Stimulated activated CD4-positive, alpha-beta T cell treated with anti-CD3 and anti-CD28 coated beads, Interleukin-1b, Interleukin-23, amount 100 ng/mL, for 48 hours (primary cell): ENCODE measurements around the gene HAPLN1.

ENCODE experiments used
- DNase-seq: peaks from one replicate; pipeline ENCODE4 v3.0.0-alpha.2; 2020

HAPLN1 gene

GRCh38 chr5:83715236-83716065 is 5.2 kb downstream of the HAPLN1 start:
- DNase-seq: no peak

- no peak for DNase-seq
Measured at GRCh38 chr5:83714810-83715209, 5.8 kb downstream of the HAPLN1 start.

- no peak for DNase-seq
Measured at GRCh38 chr5:83711982-83712601, 8.6 kb downstream of the HAPLN1 start.

GRCh38 chr5:83709973-83710372 is 10.7 kb downstream of the HAPLN1 start:
- DNase-seq: no peak

- DNase-seq: no peak
Measured at GRCh38 chr5:83708170-83708569, 12.5 kb downstream of the HAPLN1 start.

GRCh38 chr5:83703059-83703458 is 17.6 kb downstream of the HAPLN1 start:
- no peak for DNase-seq

- DNase-seq: no peak
Measured at GRCh38 chr5:83701886-83702285, 18.8 kb downstream of the HAPLN1 start.

GRCh38 chr5:83689881-83690280 is 30.8 kb downstream of the HAPLN1 start:
- no peak for DNase-seq

- no peak for DNase-seq
Measured at GRCh38 chr5:83688281-83688680, 32.4 kb downstream of the HAPLN1 start.

GRCh38 chr5:83687124-83687619 is 33.5 kb downstream of the HAPLN1 start:
- no peak for DNase-seq

GRCh38 chr5:83686251-83686650 is 34.4 kb downstream of the HAPLN1 start:
- DNase-seq: no peak

GRCh38 chr5:83683836-83684235 is 36.8 kb downstream of the HAPLN1 start:
- DNase-seq: no peak

- DNase-seq: no peak
Measured at GRCh38 chr5:83672646-83673045, 48.0 kb downstream of the HAPLN1 start.

GRCh38 chr5:83672158-83672557 is 48.5 kb downstream of the HAPLN1 start:
- DNase-seq: no peak

- DNase-seq: no peak
Measured at GRCh38 chr5:83665631-83666030, 55.0 kb downstream of the HAPLN1 start.

GRCh38 chr5:83662558-83662957 is 58.1 kb downstream of the HAPLN1 start:
- DNase-seq: no peak

GRCh38 chr5:83657807-83658525 is 62.7 kb downstream of the HAPLN1 start:
- DNase-seq: no peak

GRCh38 chr5:83654427-83654994 is 66.1 kb downstream of the HAPLN1 start:
- no peak for DNase-seq

- no peak for DNase-seq
Measured at GRCh38 chr5:83653669-83654068, 67.0 kb downstream of the HAPLN1 start.

- DNase-seq: no peak
Measured at GRCh38 chr5:83645936-83646335, 74.7 kb downstream of the HAPLN1 start.

GRCh38 chr5:83644301-83644700 is 76.4 kb downstream of the HAPLN1 start:
- no peak for DNase-seq

GRCh38 chr5:83641946-83642345 is 78.7 kb downstream of the HAPLN1 start:
- DNase-seq: no peak

GRCh38 chr5:83639911-83640310 is 80.7 kb downstream of the HAPLN1 start:
- no peak for DNase-seq
